Hepatocyte (in vitro differentiated cells): ENCODE measurements around the gene SP2.

Experiments
- CTCF ChIP-seq: fragments of 200-600 bp; sonication (generic); IDR thresholded peaks from 2 replicates; pipeline ENCODE4 v1.5.1; 2016; ENCODE audit warnings: antibody characterized with exemption, mild to moderate bottlenecking; ENCODE audit not compliant: poor library complexity
- EZH2 ChIP-seq: fragments of 200-600 bp; sonication (generic); IDR thresholded peaks from 2 replicates; pipeline ENCODE4 v1.6.1; 2016; ENCODE audit warnings: antibody characterized with exemption, mild to moderate bottlenecking, borderline replicate concordance

- TF ChIP-seq CTCF (no peak), EZH2 (no peak)
These were observed 74.1 kb downstream of the SP2 start for GRCh38 chr17:47969930-47970724.
